Spleen (tissue), 11 donors: ENCODE data around the gene BARX1. TPM values are rescaled to one million over a fixed set of nuclear protein-coding genes. Genes with fewer than 3 reads are reported as not detected.
A peak's percentile ranks its signal among the peaks of the same experiment; 100 is the strongest.

ENCODE experiments used
- DNase-seq: peaks from one replicate; pipeline ENCODE4 v3.0.0-alpha.2; 2020
- H3K27ac ChIP-seq, 8 donors: fragments of 200-600 bp; sonication (generic) in 7 of 8; 1 replicate in 4 of 8; 2 replicates in 4 of 8; pipeline versions ENCODE4 v1.5.0 to v1.8.0; 2016 to 2021; ENCODE audit warnings: inconsistent platforms in 4 of 8, mild to moderate bottlenecking in 4 of 8, moderate library complexity in 1 of 8
- H3K27me3 ChIP-seq, 7 donors: fragments of 200-600 bp; sonication (generic) in 6 of 7; replicated peaks in 1 of 7; 1 replicate in 4 of 7; 2 replicates in 3 of 7; pipeline versions ENCODE4 v1.5.0 to v1.8.0; 2016 to 2021; ENCODE audit warnings: inconsistent platforms in 3 of 7, mild to moderate bottlenecking in 1 of 7
- H3K36me3 ChIP-seq, 6 donors: fragments of 200-600 bp; sonication (generic) in 5 of 6; 1 replicate in 4 of 6; 2 replicates in 2 of 6; pipeline versions ENCODE4 v1.5.0 to v1.8.0; 2016 to 2021; ENCODE audit warnings: inconsistent platforms in 2 of 6
- H3K4me1 ChIP-seq, 6 donors: fragments of 200-600 bp; sonication (generic) in 5 of 6; 1 replicate in 3 of 6; 2 replicates in 3 of 6; pipeline versions ENCODE4 v1.5.0 to v1.8.0; 2016 to 2021; ENCODE audit warnings: inconsistent platforms in 3 of 6
- H3K4me3 ChIP-seq, 8 donors: fragments of 200-600 bp; sonication (generic) in 7 of 8; 1 replicate in 4 of 8; 2 replicates in 4 of 8; pipeline versions ENCODE4 v1.5.0 to v1.8.0; 2016 to 2021; ENCODE audit warnings: inconsistent platforms in 4 of 8, mild to moderate bottlenecking in 4 of 8, moderate library complexity in 2 of 8
- H3K9me3 ChIP-seq, 8 donors: fragments of 200-600 bp; sonication (generic) in 7 of 8; 1 replicate in 4 of 8; 2 replicates in 4 of 8; pipeline versions ENCODE4 v1.5.0 to v1.8.0; 2016 to 2021; ENCODE audit warnings: inconsistent platforms in 4 of 8
- CTCF ChIP-seq, 11 experiments: fragments of 200-600 bp in 7 of 11; fragments of 450-650 bp in 4 of 11; sonication (generic) in 4 of 11; IDR thresholded peaks in 8 of 11; conservative IDR thresholded peaks in 3 of 11; 1 replicate in 7 of 11; 2 replicates in 4 of 11; pipeline versions ENCODE4 v1.4.0 to v1.8.0; 2016 to 2021; ENCODE audit warnings: antibody characterized with exemption in 11 of 11, inconsistent platforms in 4 of 11, mild to moderate bottlenecking in 1 of 11
- POLR2A ChIP-seq, 3 donors: fragments of 450-650 bp; IDR thresholded peaks; one replicate each; pipeline ENCODE4 v1.5.1; 2017; ENCODE audit warnings: antibody characterized with exemption in 3 of 3, mild to moderate bottlenecking in 1 of 3
- POLR2AphosphoS5 ChIP-seq, 3 donors: sonication (generic); formaldehyde crosslinking; IDR thresholded peaks; one replicate each; pipeline ENCODE4 v1.5.1; 2017; ENCODE audit warnings: antibody characterized with exemption in 3 of 3
- WGBS, 5 donors: extraction: QIAGEN DNeasy Blood & Tissue Kit in 3 of 5; methylation state at CpG; one replicate each; pipeline versions ENCODE4 v1.1.5 to v1.1.7; 2013 to 2018; 5-methylcytosine and 5-hydroxymethylcytosine counted together
- intact Hi-C: fragments of 100-400 bp; cut with DNase I; formaldehyde crosslinking; loops from one replicate; pipeline ENCODE4 v1.15.0; 2023; ENCODE audit warnings: low total_unique reads
- polyA plus RNA-seq, 3 donors: library from polyadenylated mRNA; stranded (reverse); fragments of 200-250 nt; gene quantifications; one replicate each; pipeline ENCODE4 v1.2.1, GENCODE V29; 2013
- total RNA-seq, 7 donors: library from RNA; depleted of rRNA in 3 of 7; stranded (reverse); fragments of >200 nt in 3 of 7; fragmentation: NEBNext Ultra II Directional in 4 of 7; extraction: Animal tissue kit (Norgen Biotek cat#: 25700) in 4 of 7; gene quantifications; one replicate each; pipeline versions ENCODE4 v1.1.0 to v1.2.1, GENCODE V29; 2016 to 2021
- donor health status: healthy with polysubstance abuse.
- donor health status: DM: no; HTN: no; CAD: no; lungs with moderate emphysema.
- donor health status: DM: no; HTN: no; CAD: no.
- donor health status: Bipolar disorder and iron deficiency.
- donor health status: healthy.
- donor health status: DM: no; HTN: no; CAD: no.
- donor health status: DM: yes; HTN: yes; CAD: no.

BARX1 gene
- total and polyA plus RNA-seq, 10 donors, result 0.07 to 0.21 TPM; not detected in 8

- Histone ChIP-seq H3K27me3 (peaks cover 6 to 100% (median 83%) of the 10 kb centered on the region in 7 donors), H3K4me1 (peaks cover 8 to 46% (median 30%) of the 10 kb centered on the region in 6 donors), H3K27ac (no peak overlapping the region), H3K9me3 (no peaks in the 10 kb centered on the region), H3K4me3 (peak overlapping the region in 7 of 8 donors; percentile 22 to 61 (median 33)), H3K36me3 (no peaks in the 10 kb centered on the region)
- 1 to 3% (median 2%) methylated on average over 50 of the region's 50 CpGs for WGBS, 5 donors
- intact Hi-C loops, result no loop called here
- DNase-seq, result no peak
- TF ChIP-seq CTCF (IDR thresholded peaks at IDR 0.05 in 8 of 11, conservative IDR thresholded peaks at IDR 0.05 in 3 of 11), result no peak
- TF ChIP-seq POLR2AphosphoS5 (IDR thresholded peaks at IDR 0.05), result peak in 1 of 3 donors; percentile 22
These were observed 9.5 kb downstream of the BARX1 start for GRCh38 chr9:93945400-93946337.

GRCh38 chr9:93944011-93944410 is 11.1 kb downstream of the BARX1 start:
- intact Hi-C loops, result no loop called here
- Histone ChIP-seq H3K9me3 (no peaks in the 10 kb centered on the region), H3K4me1 (peaks cover 8 to 30% (median 17%) of the 10 kb centered on the region in 6 donors), H3K27me3 (peaks cover 6 to 95% (median 66%) of the 10 kb centered on the region in 7 donors), H3K36me3 (no peaks in the 10 kb centered on the region), H3K27ac (no peak overlapping the region), H3K4me3 (no peak overlapping the region)
- DNase-seq, result no peak
- WGBS, 5 donors, result 65 to 78% (median 68%) methylated on average over 4 of the region's 4 CpGs
- TF ChIP-seq POLR2AphosphoS5 (IDR thresholded peaks at IDR 0.05), result no peak
- no peak for TF ChIP-seq POLR2A (IDR thresholded peaks at IDR 0.05)
- TF ChIP-seq CTCF (IDR thresholded peaks at IDR 0.05 in 8 of 11, conservative IDR thresholded peaks at IDR 0.05 in 3 of 11), result no peak

GRCh38 chr9:93942161-93942560 is 13.0 kb downstream of the BARX1 start:
- Histone ChIP-seq H3K36me3 (no peaks in the 10 kb centered on the region), H3K4me3 (no peak overlapping the region), H3K9me3 (no peaks in the 10 kb centered on the region), H3K4me1 (peaks cover 8 to 16% (median 13%) of the 10 kb centered on the region in 6 donors), H3K27ac (no peak overlapping the region), H3K27me3 (peaks cover 0 to 93% (median 48%) of the 10 kb centered on the region in 7 donors)
- DNase-seq, result no peak
- 50 to 55% (median 52%) methylated on average over 7 of the region's 7 CpGs for WGBS, 5 donors
- intact Hi-C loops, result no loop called here
- TF ChIP-seq CTCF (IDR thresholded peaks at IDR 0.05 in 8 of 11, conservative IDR thresholded peaks at IDR 0.05 in 3 of 11), result no peak
- TF ChIP-seq POLR2A (IDR thresholded peaks at IDR 0.05), result no peak
- no peak for TF ChIP-seq POLR2AphosphoS5 (IDR thresholded peaks at IDR 0.05)

GRCh38 chr9:93941493-93941892 is 13.7 kb downstream of the BARX1 start:
- Histone ChIP-seq H3K9me3 (no peaks in the 10 kb centered on the region), H3K4me1 (peaks cover 8 to 16% (median 12%) of the 10 kb centered on the region in 6 donors), H3K36me3 (no peaks in the 10 kb centered on the region), H3K27ac (no peak overlapping the region), H3K4me3 (no peak overlapping the region), H3K27me3 (peaks cover 0 to 93% (median 41%) of the 10 kb centered on the region in 7 donors)
- TF ChIP-seq CTCF (IDR thresholded peaks at IDR 0.05 in 8 of 11, conservative IDR thresholded peaks at IDR 0.05 in 3 of 11) (no peak), POLR2AphosphoS5 (IDR thresholded peaks at IDR 0.05) (no peak), POLR2A (IDR thresholded peaks at IDR 0.05) (no peak)
- 52 to 75% (median 60%) methylated on average over 2 of the region's 2 CpGs for WGBS, 5 donors
- no peak for DNase-seq
- intact Hi-C loops, result no loop called here
